ENCODE results near the gene OR4N2. TPM values are rescaled to one million over a fixed set of nuclear protein-coding genes. Genes with fewer than 3 reads are reported as not detected.
"Not testable (repeated sequence)": the region's sequence is repeated elsewhere in the genome, so short reads cannot be mapped to it uniquely, and the experiment has no call there.

Gene OR4N2
- total RNA-seq, 6 experiments from 2014 or later, result not detected

- Histone ChIP-seq H3K4me1 (no peaks in the 10 kb centered on the region), H3K9me3 (no peaks in the 10 kb centered on the region), H3K36me3 (no peaks in the 10 kb centered on the region), H3K4me3 (no peak overlapping the region), H3K27me3 (no peaks in the 10 kb centered on the region), H3K27ac (no peak overlapping the region)
- ATAC-seq (peak in 2 of 4 donors; percentile 25 to 35), DNase-seq (no peak)
- TF ChIP-seq POLR2A (IDR thresholded peaks at IDR 0.05) (no peak), CTCF (IDR thresholded peaks at IDR 0.05) (no peak)
- intact Hi-C loops (cut with DNase I), result no loop called here
- 70% methylated on average over 3 of the region's 17 CpGs for WGBS (ENCODE audit: insufficient coverage, low coverage, low lambda C conversion rate, missing lambda C conversion rate)
Measured at GRCh38 chr14:19800282-19801117, 3.1 kb upstream of the OR4N2 start.

- Histone ChIP-seq H3K4me1 (no peaks in the 10 kb centered on the region), H3K27me3 (no peaks in the 10 kb centered on the region), H3K27ac (no peak overlapping the region), H3K4me3 (no peak overlapping the region), H3K9me3 (no peaks in the 10 kb centered on the region), H3K36me3 (no peaks in the 10 kb centered on the region)
- ATAC-seq (peak in 2 of 4 donors; percentile 29 to 55), DNase-seq (no peak)
- no CpG with 5 or more reads among the region's 13 CpGs for WGBS (ENCODE audit: insufficient coverage, low coverage, low lambda C conversion rate, missing lambda C conversion rate)
- TF ChIP-seq CTCF (IDR thresholded peaks at IDR 0.05) (no peak), POLR2A (IDR thresholded peaks at IDR 0.05) (no peak)
- intact Hi-C loops (cut with DNase I), result no loop called here
Measured at GRCh38 chr14:19801118-19801464, 2.5 kb upstream of the OR4N2 start.

- DNase-seq; H3K4me3 ChIP-seq; intact Hi-C loops (cut with DNase I); ATAC-seq; H3K4me1 ChIP-seq; H3K36me3 ChIP-seq; H3K27me3 ChIP-seq; H3K9me3 ChIP-seq; H3K27ac ChIP-seq: not testable (repeated sequence)
- WGBS (ENCODE audit: insufficient coverage, low coverage, low lambda C conversion rate, missing lambda C conversion rate), result 25% methylated on average over 4 of the region's 4 CpGs
Measured at GRCh38 chr14:19813171-19813920, 9.8 kb downstream of the OR4N2 start.

GRCh38 chr14:19819879-19820278 is 16.3 kb downstream of the OR4N2 start:
- WGBS (ENCODE audit: insufficient coverage, low coverage, low lambda C conversion rate, missing lambda C conversion rate), result 25% methylated on average over 1 of the region's 1 CpG
- H3K27me3 ChIP-seq; ATAC-seq; H3K4me1 ChIP-seq; DNase-seq; H3K27ac ChIP-seq; H3K4me3 ChIP-seq; H3K36me3 ChIP-seq; H3K9me3 ChIP-seq; intact Hi-C loops (cut with DNase I): not testable (repeated sequence)

- H3K4me1 ChIP-seq; H3K4me3 ChIP-seq; DNase-seq; H3K27ac ChIP-seq; ATAC-seq; intact Hi-C loops (cut with DNase I); H3K27me3 ChIP-seq; H3K9me3 ChIP-seq; H3K36me3 ChIP-seq: not testable (repeated sequence)
- WGBS (ENCODE audit: insufficient coverage, low coverage, low lambda C conversion rate, missing lambda C conversion rate), result 11% methylated on average over 3 of the region's 6 CpGs
Measured at GRCh38 chr14:19821016-19821415, 17.4 kb downstream of the OR4N2 start.

- H3K36me3 ChIP-seq, result no peaks in the 10 kb centered on the region
- intact Hi-C loops (cut with DNase I), result no loop called here
- H3K9me3 ChIP-seq, result no peaks in the 10 kb centered on the region
- H3K4me3 ChIP-seq, result no peak overlapping the region
- H3K27ac ChIP-seq, result no peak overlapping the region
- H3K4me1 ChIP-seq, result no peaks in the 10 kb centered on the region
- TF ChIP-seq CTCF (IDR thresholded peaks at IDR 0.05) (no peak), POLR2A (IDR thresholded peaks at IDR 0.05) (no peak)
- DNase-seq, result no peak
- ATAC-seq, result no peak
- WGBS (ENCODE audit: insufficient coverage, low coverage, low lambda C conversion rate, missing lambda C conversion rate), result 20% methylated on average over 1 of the region's 1 CpG
- no peaks in the 10 kb centered on the region for H3K27me3 ChIP-seq
Measured at GRCh38 chr14:19823178-19823577, 19.6 kb downstream of the OR4N2 start.

Measured in right lobe of liver (tissue), 6 donors.